Spleen (tissue), 11 donors: ENCODE data around the gene UBASH3A. TPM values are rescaled to one million over a fixed set of nuclear protein-coding genes. Genes with fewer than 3 reads are reported as not detected.
"Not testable (repeated sequence)": the region's sequence is repeated elsewhere in the genome, so short reads cannot be mapped to it uniquely, and the experiment has no call there.

Source experiments
- DNase-seq: peaks from one replicate; pipeline ENCODE4 v3.0.0-alpha.2; 2020
- H3K27ac ChIP-seq, 8 donors: fragments of 200-600 bp; sonication (generic) in 7 of 8; 1 replicate in 4 of 8; 2 replicates in 4 of 8; pipeline versions ENCODE4 v1.5.0 to v1.8.0; 2016 to 2021; ENCODE audit warnings: inconsistent platforms in 4 of 8, mild to moderate bottlenecking in 4 of 8, moderate library complexity in 1 of 8
- H3K27me3 ChIP-seq, 7 donors: fragments of 200-600 bp; sonication (generic) in 6 of 7; replicated peaks in 1 of 7; 1 replicate in 4 of 7; 2 replicates in 3 of 7; pipeline versions ENCODE4 v1.5.0 to v1.8.0; 2016 to 2021; ENCODE audit warnings: inconsistent platforms in 3 of 7, mild to moderate bottlenecking in 1 of 7
- H3K36me3 ChIP-seq, 6 donors: fragments of 200-600 bp; sonication (generic) in 5 of 6; 1 replicate in 4 of 6; 2 replicates in 2 of 6; pipeline versions ENCODE4 v1.5.0 to v1.8.0; 2016 to 2021; ENCODE audit warnings: inconsistent platforms in 2 of 6
- H3K4me1 ChIP-seq, 6 donors: fragments of 200-600 bp; sonication (generic) in 5 of 6; 1 replicate in 3 of 6; 2 replicates in 3 of 6; pipeline versions ENCODE4 v1.5.0 to v1.8.0; 2016 to 2021; ENCODE audit warnings: inconsistent platforms in 3 of 6
- H3K4me3 ChIP-seq, 8 donors: fragments of 200-600 bp; sonication (generic) in 7 of 8; 1 replicate in 4 of 8; 2 replicates in 4 of 8; pipeline versions ENCODE4 v1.5.0 to v1.8.0; 2016 to 2021; ENCODE audit warnings: inconsistent platforms in 4 of 8, mild to moderate bottlenecking in 4 of 8, moderate library complexity in 2 of 8
- H3K9me3 ChIP-seq, 8 donors: fragments of 200-600 bp; sonication (generic) in 7 of 8; 1 replicate in 4 of 8; 2 replicates in 4 of 8; pipeline versions ENCODE4 v1.5.0 to v1.8.0; 2016 to 2021; ENCODE audit warnings: inconsistent platforms in 4 of 8
- CTCF ChIP-seq, 11 experiments: fragments of 200-600 bp in 7 of 11; fragments of 450-650 bp in 4 of 11; sonication (generic) in 4 of 11; IDR thresholded peaks in 8 of 11; conservative IDR thresholded peaks in 3 of 11; 1 replicate in 7 of 11; 2 replicates in 4 of 11; pipeline versions ENCODE4 v1.4.0 to v1.8.0; 2016 to 2021; ENCODE audit warnings: antibody characterized with exemption in 11 of 11, inconsistent platforms in 4 of 11, mild to moderate bottlenecking in 1 of 11
- POLR2A ChIP-seq, 3 donors: fragments of 450-650 bp; IDR thresholded peaks; one replicate each; pipeline ENCODE4 v1.5.1; 2017; ENCODE audit warnings: antibody characterized with exemption in 3 of 3, mild to moderate bottlenecking in 1 of 3
- POLR2AphosphoS5 ChIP-seq, 3 donors: sonication (generic); formaldehyde crosslinking; IDR thresholded peaks; one replicate each; pipeline ENCODE4 v1.5.1; 2017; ENCODE audit warnings: antibody characterized with exemption in 3 of 3
- WGBS, 5 donors: extraction: QIAGEN DNeasy Blood & Tissue Kit in 3 of 5; methylation state at CpG; one replicate each; pipeline versions ENCODE4 v1.1.5 to v1.1.7; 2013 to 2018; 5-methylcytosine and 5-hydroxymethylcytosine counted together
- intact Hi-C: fragments of 100-400 bp; cut with DNase I; formaldehyde crosslinking; loops from one replicate; pipeline ENCODE4 v1.15.0; 2023; ENCODE audit warnings: low total_unique reads
- polyA plus RNA-seq, 3 donors: library from polyadenylated mRNA; stranded (reverse); fragments of 200-250 nt; gene quantifications; one replicate each; pipeline ENCODE4 v1.2.1, GENCODE V29; 2013
- total RNA-seq, 7 donors: library from RNA; depleted of rRNA in 3 of 7; stranded (reverse); fragments of >200 nt in 3 of 7; fragmentation: NEBNext Ultra II Directional in 4 of 7; extraction: Animal tissue kit (Norgen Biotek cat#: 25700) in 4 of 7; gene quantifications; one replicate each; pipeline versions ENCODE4 v1.1.0 to v1.2.1, GENCODE V29; 2016 to 2021
- donor health status: healthy with polysubstance abuse.
- donor health status: DM: no; HTN: no; CAD: no; lungs with moderate emphysema.
- donor health status: DM: no; HTN: no; CAD: no.
- donor health status: Bipolar disorder and iron deficiency.
- donor health status: healthy.
- donor health status: DM: no; HTN: no; CAD: no.
- donor health status: DM: yes; HTN: yes; CAD: no.

UBASH3A gene
- total and polyA plus RNA-seq, 10 donors, result 2.6 to 16.3 (median 10.2) TPM

- peak; percentile 43 for DNase-seq
- Histone ChIP-seq H3K27ac (peak overlapping the region in 6 of 8 donors; percentile 57 to 87 (median 70)), H3K4me1 (peaks cover 3 to 35% (median 13%) of the 10 kb centered on the region in 6 donors), H3K4me3 (peak overlapping the region; percentile 1 to 69 (median 32)), H3K36me3 (peaks cover 0 to 12% (median 0%) of the 10 kb centered on the region in 6 donors), H3K9me3 (peaks cover 0 to 13% (median 5%) of the 10 kb centered on the region in 8 donors), H3K27me3 (peaks cover 0 to 26% (median 0%) of the 10 kb centered on the region in 7 donors)
- TF ChIP-seq POLR2A (IDR thresholded peaks at IDR 0.05), result no peak
- TF ChIP-seq CTCF (IDR thresholded peaks at IDR 0.05 in 8 of 11, conservative IDR thresholded peaks at IDR 0.05 in 3 of 11), result no peak
- no peak for TF ChIP-seq POLR2AphosphoS5 (IDR thresholded peaks at IDR 0.05)
- 79 to 89% (median 82%) methylated on average over 22 to 23 of the region's 23 CpGs for WGBS, 5 donors
- intact Hi-C loops, result no loop called here
Observed at GRCh38 chr21:42405064-42406013, 1.6 kb downstream of the UBASH3A start.

- intact Hi-C loops, result no loop called here
- TF ChIP-seq POLR2AphosphoS5 (IDR thresholded peaks at IDR 0.05) (peak in 1 of 3 donors; percentile 32), CTCF (IDR thresholded peaks at IDR 0.05 in 8 of 11, conservative IDR thresholded peaks at IDR 0.05 in 3 of 11) (no peak)
- peak overlapping the region; percentile 13 to 87 (median 62) for H3K27ac ChIP-seq
- 51 to 70% (median 69%) methylated on average over 5 to 10 of the region's 10 CpGs for WGBS, 5 donors
- peaks cover under 1 to 36% (median 13%) of the 10 kb centered on the region in 6 donors for H3K4me1 ChIP-seq
- H3K36me3 ChIP-seq, result peaks cover 0 to 18% (median 0%) of the 10 kb centered on the region in 6 donors
- peak overlapping the region; percentile 9 to 69 (median 30) for H3K4me3 ChIP-seq
- DNase-seq, result peak; percentile 72
- peaks cover 0 to 11% (median 5%) of the 10 kb centered on the region in 8 donors for H3K9me3 ChIP-seq
- H3K27me3 ChIP-seq, result peaks cover 0 to 27% (median 0%) of the 10 kb centered on the region in 7 donors
Observed at GRCh38 chr21:42406201-42406621, 2.5 kb downstream of the UBASH3A start.

- WGBS, 5 donors, result 54 to 81% (median 73%) methylated on average over 7 of the region's 7 CpGs
- peak overlapping the region in 4 of 8 donors; percentile 25 to 69 (median 40) for H3K4me3 ChIP-seq
- TF ChIP-seq CTCF (IDR thresholded peaks at IDR 0.05 in 8 of 11, conservative IDR thresholded peaks at IDR 0.05 in 3 of 11) (no peak), POLR2A (IDR thresholded peaks at IDR 0.05) (no peak), POLR2AphosphoS5 (IDR thresholded peaks at IDR 0.05) (no peak)
- H3K36me3 ChIP-seq, result peaks cover 0 to 23% (median 0%) of the 10 kb centered on the region in 6 donors
- H3K27me3 ChIP-seq, result peaks cover 0 to 33% (median 1%) of the 10 kb centered on the region in 7 donors
- peak; percentile 32 for DNase-seq
- peaks cover 0 to 42% (median 13%) of the 10 kb centered on the region in 6 donors for H3K4me1 ChIP-seq
- peak overlapping the region in 5 of 8 donors; percentile 12 to 87 (median 73) for H3K27ac ChIP-seq
- intact Hi-C loops, result no loop called here
- H3K9me3 ChIP-seq, result peaks cover 0 to 5% (median 2%) of the 10 kb centered on the region in 8 donors
Observed at GRCh38 chr21:42406866-42407265, 3.2 kb downstream of the UBASH3A start.

- intact Hi-C loops, result no loop called here
- peak; percentile 32 for DNase-seq
- no peaks in the 10 kb centered on the region for H3K9me3 ChIP-seq
- peak overlapping the region in 1 of 8 donors; percentile 69 for H3K4me3 ChIP-seq
- peaks cover 0 to 48% (median 13%) of the 10 kb centered on the region in 6 donors for H3K4me1 ChIP-seq
- peaks cover 0 to 26% (median 0%) of the 10 kb centered on the region in 6 donors for H3K36me3 ChIP-seq
- 79 to 86% (median 83%) methylated on average over 5 of the region's 5 CpGs for WGBS, 5 donors
- H3K27me3 ChIP-seq, result peaks cover 0 to 39% (median 5%) of the 10 kb centered on the region in 7 donors
- TF ChIP-seq POLR2A (IDR thresholded peaks at IDR 0.05) (no peak), CTCF (IDR thresholded peaks at IDR 0.05 in 8 of 11, conservative IDR thresholded peaks at IDR 0.05 in 3 of 11) (no peak), POLR2AphosphoS5 (IDR thresholded peaks at IDR 0.05) (no peak)
- peak overlapping the region in 5 of 8 donors; percentile 12 to 87 (median 73) for H3K27ac ChIP-seq
Observed at GRCh38 chr21:42407476-42407875, 3.8 kb downstream of the UBASH3A start.

GRCh38 chr21:42408718-42409117 is 5.0 kb downstream of the UBASH3A start:
- Histone ChIP-seq H3K36me3 (peaks cover 0 to 34% (median 3%) of the 10 kb centered on the region in 6 donors), H3K4me1 (peaks cover 0 to 50% (median 15%) of the 10 kb centered on the region in 6 donors), H3K27me3 (peaks cover 0 to 49% (median 5%) of the 10 kb centered on the region in 7 donors)
- WGBS, 5 donors, result 83 to 95% (median 89%) methylated on average over 5 of the region's 5 CpGs
- DNase-seq, result peak; percentile 7
- H3K4me3 ChIP-seq, H3K27ac ChIP-seq, H3K9me3 ChIP-seq, intact Hi-C loops: not testable (repeated sequence)
